Pancreas (tissue), 10 donors: Measurements from ENCODE around the gene CDADC1. TPM values are rescaled to one million over a fixed set of nuclear protein-coding genes. Genes with fewer than 3 reads are reported as not detected.

ENCODE experiments used
- ATAC-seq, 4 donors: fragments of 200-7000 bp; cut with Tn5 transposase; one replicate each; pipeline versions ENCODE4 v1.8.0 to v1.9.1; 2020; ENCODE audit warnings: mild to moderate bottlenecking in 4 of 4, moderate library complexity in 4 of 4
- DNase-seq, 6 donors: peaks; one replicate each; pipeline ENCODE4 v3.0.0-alpha.2; 2020
- FAIRE-seq: peaks from 2 replicates; lab custom pipeline; 2012; peaks lifted over from hg19 to GRCh38; lab: Jason Lieb, UNC
- H3K27ac ChIP-seq, 4 donors: fragments of 200-600 bp; sonication (generic); 1 replicate in 3 of 4; 2 replicates in 1 of 4; pipeline versions ENCODE4 v1.5.0 to v1.8.0; 2020
- H3K27me3 ChIP-seq, 4 donors: fragments of 200-600 bp; one replicate each; pipeline ENCODE4 v1.8.0; 2021
- H3K36me3 ChIP-seq, 3 donors: fragments of 200-600 bp; sonication (generic) in 1 of 3; one replicate each; pipeline versions ENCODE4 v1.5.0 to v1.8.0; 2020 to 2021
- H3K4me1 ChIP-seq, 3 donors: fragments of 200-600 bp; one replicate each; pipeline ENCODE4 v1.8.0; 2021
- H3K4me3 ChIP-seq, 4 donors: fragments of 200-600 bp; sonication (generic) in 2 of 4; one replicate each; pipeline versions ENCODE4 v1.5.0 to v1.8.0; 2020 to 2021
- H3K9me3 ChIP-seq, 4 donors: fragments of 200-600 bp; one replicate each; pipeline ENCODE4 v1.8.0; 2021
- CTCF ChIP-seq, 4 donors: fragments of 200-600 bp; sonication (generic) in 3 of 4; IDR thresholded peaks; one replicate each; pipeline versions ENCODE4 v1.5.0 to v1.8.0; 2021; ENCODE audit warnings: antibody characterized with exemption in 4 of 4
- WGBS, 2 donors: extraction: QIAGEN DNeasy Blood & Tissue Kit; methylation state at CpG; one replicate each; pipeline ENCODE4 v1.1.7; 2013; 5-methylcytosine and 5-hydroxymethylcytosine counted together
- intact Hi-C, 3 donors: fragments of 100-400 bp; cut with DNase I; formaldehyde crosslinking; loops; one replicate each; pipeline versions ENCODE4 v1.11.1 to v1.14.2; 2022
- polyA plus RNA-seq, 2 donors: library from polyadenylated mRNA; stranded (reverse); fragments of 200-250 nt; gene quantifications; one replicate each; pipeline ENCODE4 v1.2.3, GENCODE V29; 2013
- total RNA-seq, 6 donors: library from RNA; stranded (reverse); fragmentation: NEBNext Ultra II Directional in 4 of 6; extraction: Animal tissue kit (Norgen Biotek cat#: 25700) in 4 of 6; gene quantifications; one replicate each; pipeline versions ENCODE4 v1.2.1 to v1.2.4, GENCODE V29; 2021 to 2023
- donor health status: healthy with polysubstance abuse.
- donor health status: DM: no; HTN: no; CAD: no; lungs with moderate emphysema.
- donor health status: DM: no; HTN: no; CAD: no.
- donor health status: control.
- donor health status: control.
- donor health status: Bipolar disorder and iron deficiency.
- donor health status: DM: yes; HTN: yes; CAD: no.
- donor health status: DM: no; HTN: no; CAD: no.
- donor health status: DM: no; HTN: no; CAD: no.
- donor health status: DM: yes; HTN: yes; CAD: no.

Gene CDADC1
- total and polyA plus RNA-seq, 8 donors: 2.5 to 4.4 (median 3.5) TPM

GRCh38 chr13:49251326-49251725 lies 3.6 kb downstream of the CDADC1 start:
- WGBS, 2 donors: 82 to 85% methylated on average over 5 of the region's 5 CpGs

GRCh38 chr13:49253310-49253709 lies 5.6 kb downstream of the CDADC1 start:
- Histone ChIP-seq H3K36me3 (peaks cover 0 to 13% (median 0%) of the 10 kb centered on the region in 3 donors), H3K27ac (no peak overlapping the region), H3K9me3 (no peaks in the 10 kb centered on the region), H3K27me3 (no peaks in the 10 kb centered on the region), H3K4me3 (no peak overlapping the region), H3K4me1 (peaks cover 0 to 4% (median 4%) of the 10 kb centered on the region in 3 donors)
- TF ChIP-seq CTCF (IDR thresholded peaks at IDR 0.05): no peak
- intact Hi-C loops: no loop called here
- no peak for ATAC-seq
- FAIRE-seq: no peak
- 94 to 97% methylated on average over 1 of the region's 1 CpG for WGBS, 2 donors
- no peak for DNase-seq

More at GRCh38 chr13:49251326-49251725, 3.6 kb downstream of the CDADC1 start:
- Histone ChIP-seq H3K4me1 (peaks cover 4 to 9% (median 7%) of the 10 kb centered on the region in 3 donors), H3K36me3 (peaks cover 0 to 8% (median 0%) of the 10 kb centered on the region in 3 donors), H3K9me3 (no peaks in the 10 kb centered on the region), H3K27ac (no peak overlapping the region), H3K4me3 (no peak overlapping the region), H3K27me3 (no peaks in the 10 kb centered on the region)
- TF ChIP-seq CTCF (IDR thresholded peaks at IDR 0.05): no peak
- FAIRE-seq: no peak
- no peak for ATAC-seq
- DNase-seq: no peak
- intact Hi-C loops: no loop called here

GRCh38 chr13:49254007-49254406 lies 6.3 kb downstream of the CDADC1 start:
- whole genome bisulfite sequencing, 2 donors: 80% methylated on average over 1 of the region's 1 CpG

GRCh38 chr13:49256841-49257240 lies 9.1 kb downstream of the CDADC1 start:
- peaks cover 0 to 32% (median 5%) of the 10 kb centered on the region in 3 donors for H3K36me3 ChIP-seq

More at GRCh38 chr13:49254007-49254406, 6.3 kb downstream of the CDADC1 start:
- no peak for FAIRE-seq
- peaks cover 0 to 2% (median under 1%) of the 10 kb centered on the region in 3 donors for H3K4me1 ChIP-seq
- H3K9me3 ChIP-seq: no peaks in the 10 kb centered on the region
- H3K27me3 ChIP-seq: no peaks in the 10 kb centered on the region
- peaks cover 0 to 15% (median 0%) of the 10 kb centered on the region in 3 donors for H3K36me3 ChIP-seq
- no peak overlapping the region for H3K4me3 ChIP-seq
- intact Hi-C loops: no loop called here
- no peak for DNase-seq
- H3K27ac ChIP-seq: no peak overlapping the region
- TF ChIP-seq CTCF (IDR thresholded peaks at IDR 0.05): no peak
- ATAC-seq: no peak

More at GRCh38 chr13:49256841-49257240, 9.1 kb downstream of the CDADC1 start:
- no peak for ATAC-seq
- Histone ChIP-seq H3K4me3 (no peak overlapping the region), H3K27me3 (no peaks in the 10 kb centered on the region), H3K27ac (no peak overlapping the region), H3K9me3 (no peaks in the 10 kb centered on the region), H3K4me1 (no peaks in the 10 kb centered on the region)
- no peak for FAIRE-seq
- intact Hi-C loops: no loop called here
- no peak for TF ChIP-seq CTCF (IDR thresholded peaks at IDR 0.05)
- WGBS, 2 donors: 94 to 97% methylated on average over 2 of the region's 2 CpGs
- DNase-seq: no peak
